Liver (tissue), 3 donors: ENCODE measurements around the gene IL1R2.
A peak's percentile ranks its signal among the peaks of the same experiment; 100 is the strongest.

ENCODE experiments used
- ATF3 ChIP-seq: IDR thresholded peaks from 2 replicates; pipeline ENCODE4 v1.6.1; 2016; ENCODE audit warnings: antibody characterized with exemption
- CTCF ChIP-seq: fragments of 150-350 bp; IDR thresholded peaks from 2 replicates; pipeline ENCODE4 v1.5.1; 2017; ENCODE audit warnings: improper control_type of control experiment, low read depth, low read length; ENCODE audit not compliant: missing input control
- EGR1 ChIP-seq, 2 donors: IDR thresholded peaks; 2 replicates each; pipeline ENCODE4 v1.6.1; 2016 to 2018; ENCODE audit warnings: antibody characterized with exemption in 2 of 2, low read depth in 2 of 2
- FOXA1 ChIP-seq: IDR thresholded peaks from 2 replicates; pipeline ENCODE4 v1.6.1; 2016; ENCODE audit warnings: antibody characterized with exemption
- GABPA ChIP-seq, 2 donors: IDR thresholded peaks in 1 of 2; conservative IDR thresholded peaks in 1 of 2; 2 replicates each; pipeline ENCODE4 v1.6.1; 2016; ENCODE audit warnings: antibody characterized with exemption in 2 of 2, mild to moderate bottlenecking in 1 of 2, moderate library complexity in 1 of 2
- JUND ChIP-seq, 2 donors: IDR thresholded peaks; 2 replicates each; pipeline ENCODE4 v1.6.1; 2016; ENCODE audit warnings: antibody characterized with exemption in 2 of 2
- MAX ChIP-seq: IDR thresholded peaks from 2 replicates; pipeline ENCODE4 v1.6.1; 2016; ENCODE audit warnings: antibody characterized with exemption
- RAD21 ChIP-seq, 2 donors: IDR thresholded peaks; 2 replicates each; pipeline ENCODE4 v1.6.1; 2016; ENCODE audit warnings: antibody characterized with exemption in 2 of 2, mild to moderate bottlenecking in 2 of 2
- REST ChIP-seq: IDR thresholded peaks from 2 replicates; pipeline ENCODE4 v1.6.1; 2016; ENCODE audit warnings: antibody characterized with exemption, mild to moderate bottlenecking
- SP1 ChIP-seq: IDR thresholded peaks from 2 replicates; pipeline ENCODE4 v1.6.1; 2018; ENCODE audit warnings: antibody characterized with exemption, mild to moderate bottlenecking
- TAF1 ChIP-seq: conservative IDR thresholded peaks from 2 replicates; pipeline ENCODE4 v1.6.1; 2016; ENCODE audit warnings: antibody characterized with exemption, mild to moderate bottlenecking
- YY1 ChIP-seq: IDR thresholded peaks from 2 replicates; pipeline ENCODE4 v1.6.1; 2016; ENCODE audit warnings: antibody characterized with exemption, mild to moderate bottlenecking
- ZBTB33 ChIP-seq: IDR thresholded peaks from 2 replicates; pipeline ENCODE4 v1.6.1; 2016; ENCODE audit warnings: antibody characterized with exemption
- donor health status: healthy.
- donor health status: healthy.

GRCh38 chr2:102064679-102065674 is 73.2 kb downstream of the IL1R2 start:
- TF ChIP-seq YY1: peak; percentile 36
- TF ChIP-seq CTCF: no peak
- TF ChIP-seq TAF1: no peak
- TF ChIP-seq MAX: peak; percentile 19
- no peak for TF ChIP-seq GABPA (IDR thresholded peaks at IDR 0.05 in 1 of 2, conservative IDR thresholded peaks at IDR 0.05 in 1 of 2)
- TF ChIP-seq REST: no peak
- peak; percentile 78 for TF ChIP-seq SP1
- no peak for TF ChIP-seq ZBTB33
- no peak for TF ChIP-seq JUND (IDR thresholded peaks at IDR 0.05)
- peak in 1 of 2 donors; percentile 2 for TF ChIP-seq RAD21 (IDR thresholded peaks at IDR 0.05)
- TF ChIP-seq EGR1 (IDR thresholded peaks at IDR 0.05; ENCODE audit: low read depth in 2 of 2): peak in 1 of 2 donors; percentile 8
- no peak for TF ChIP-seq ATF3
- no peak for TF ChIP-seq FOXA1
